Purkinje cell (primary cell): ENCODE results near the gene TLN1. TPM values are rescaled to one million over a fixed set of nuclear protein-coding genes. Genes with fewer than 3 reads are reported as not detected.

ENCODE experiments used
- polyA plus RNA-seq: library from polyadenylated mRNA; unstranded; fragments of >200 nt; fragmentation: Nextera tagmentation; gene quantifications from 2 replicates; pipeline ENCODE4 v1.2.1, GENCODE V29; 2014

The TLN1 gene
- 0.22 and 1.1 TPM in 2 replicates for polyA plus RNA-seq

DNA sequence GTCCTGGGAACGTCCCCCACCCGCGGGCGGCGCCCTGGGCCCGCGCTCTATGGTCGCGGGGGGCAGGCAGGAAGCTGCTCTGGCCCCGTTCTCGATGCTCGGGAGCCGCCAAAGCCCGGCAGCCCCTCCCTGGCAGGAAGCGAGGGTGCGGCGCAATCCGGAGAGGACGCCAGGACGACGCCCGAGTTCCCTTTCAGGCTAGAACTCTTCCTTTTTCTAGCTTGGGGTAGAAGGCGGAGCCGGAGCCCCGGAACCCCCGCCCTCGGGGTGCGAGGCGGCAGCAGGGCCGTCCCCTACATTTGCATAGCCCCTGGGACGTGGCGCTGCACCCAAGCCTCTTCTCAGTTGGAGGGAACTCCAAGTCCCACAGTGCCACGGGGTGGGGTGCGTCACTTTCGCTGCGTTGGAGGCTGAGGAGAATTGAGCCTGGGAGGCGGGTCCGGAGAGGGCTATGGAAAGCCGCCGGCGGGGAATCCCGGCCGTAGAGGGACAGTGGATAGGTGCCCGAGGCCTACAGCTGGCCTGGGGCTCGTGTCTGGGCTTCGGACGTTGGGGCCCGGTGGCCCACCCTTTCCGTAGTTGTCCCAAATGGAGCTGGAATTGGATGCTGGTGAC, at the start of gene TLN1, which contains the start of gene CREB3:
TLN1 (minus strand) TSS at position 11 of the 615 bp plus-strand sequence. CDS start 6,501 bp downstream, outside the sequence.
CREB3 (plus strand) TSS at position 482 of the 615 bp plus-strand sequence; CDS start at position 589, 107 bp downstream.

DNA sequence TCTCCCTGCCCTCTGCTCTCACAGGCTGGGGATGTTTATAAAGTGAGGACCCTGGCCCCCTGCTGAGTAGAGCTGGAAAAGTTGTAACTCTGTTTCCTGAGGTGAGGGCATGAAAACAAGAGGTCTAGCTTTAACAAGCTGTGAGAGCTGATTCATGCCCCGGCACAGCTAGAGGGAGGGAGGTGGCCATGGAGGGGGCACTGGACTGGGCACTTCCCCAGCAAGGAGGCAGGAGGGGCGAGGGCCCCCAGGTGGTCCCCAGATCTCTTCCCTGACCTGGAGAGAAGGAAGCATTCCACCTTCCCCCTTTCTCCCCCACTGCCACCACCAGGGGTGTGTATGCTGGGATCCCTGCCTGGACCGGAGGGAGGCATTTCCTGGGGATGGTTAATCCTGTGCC, 22.3 kb upstream of the TLN1 start, which contains the start of gene MSMP:
MSMP (minus strand) TSS at position 13 of the 400 bp plus-strand sequence. CDS start 147 bp downstream, outside the sequence.

DNA sequence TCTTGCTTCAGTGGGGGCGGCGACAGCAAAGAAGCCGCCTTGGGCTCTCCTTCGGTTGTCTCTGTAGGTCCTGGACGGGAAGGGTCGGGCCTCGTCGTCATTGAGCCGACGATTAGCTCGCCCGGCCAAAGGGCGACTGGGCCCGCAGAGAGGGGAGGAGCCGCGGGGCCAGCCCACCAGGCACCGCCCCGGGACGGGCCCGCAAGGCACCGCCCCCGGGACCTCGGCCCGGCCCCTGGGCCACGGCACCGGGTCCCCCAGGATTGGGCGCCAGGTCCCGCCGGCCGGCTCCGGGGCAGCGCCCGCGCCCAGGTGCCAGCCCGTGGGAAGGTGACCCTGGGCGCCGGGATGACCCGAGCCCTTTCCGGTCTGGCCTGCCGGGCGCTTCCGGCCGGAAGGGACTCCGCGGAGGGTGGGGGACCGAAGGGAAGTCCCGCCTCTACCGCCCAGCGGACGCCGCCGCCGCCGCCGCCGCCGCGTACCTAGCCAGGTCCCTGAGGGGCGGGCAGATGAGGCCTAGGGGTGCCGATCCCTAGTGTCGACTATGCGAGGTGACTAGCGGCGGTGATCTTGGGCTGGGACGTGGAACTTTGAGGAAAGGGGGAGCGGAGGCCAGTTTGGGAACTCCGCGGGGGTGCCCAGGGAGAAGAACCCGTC, 17.0 kb upstream of the TLN1 start, which contains the start of the genes GBA2 and RGP1:
GBA2 (minus strand) TSS at position 371 of the 657 bp plus-strand sequence. CDS start 524 bp downstream, outside the sequence.
RGP1 (plus strand) TSS at position 430 of the 657 bp plus-strand sequence. CDS start 469 bp downstream, outside the sequence.

DNA sequence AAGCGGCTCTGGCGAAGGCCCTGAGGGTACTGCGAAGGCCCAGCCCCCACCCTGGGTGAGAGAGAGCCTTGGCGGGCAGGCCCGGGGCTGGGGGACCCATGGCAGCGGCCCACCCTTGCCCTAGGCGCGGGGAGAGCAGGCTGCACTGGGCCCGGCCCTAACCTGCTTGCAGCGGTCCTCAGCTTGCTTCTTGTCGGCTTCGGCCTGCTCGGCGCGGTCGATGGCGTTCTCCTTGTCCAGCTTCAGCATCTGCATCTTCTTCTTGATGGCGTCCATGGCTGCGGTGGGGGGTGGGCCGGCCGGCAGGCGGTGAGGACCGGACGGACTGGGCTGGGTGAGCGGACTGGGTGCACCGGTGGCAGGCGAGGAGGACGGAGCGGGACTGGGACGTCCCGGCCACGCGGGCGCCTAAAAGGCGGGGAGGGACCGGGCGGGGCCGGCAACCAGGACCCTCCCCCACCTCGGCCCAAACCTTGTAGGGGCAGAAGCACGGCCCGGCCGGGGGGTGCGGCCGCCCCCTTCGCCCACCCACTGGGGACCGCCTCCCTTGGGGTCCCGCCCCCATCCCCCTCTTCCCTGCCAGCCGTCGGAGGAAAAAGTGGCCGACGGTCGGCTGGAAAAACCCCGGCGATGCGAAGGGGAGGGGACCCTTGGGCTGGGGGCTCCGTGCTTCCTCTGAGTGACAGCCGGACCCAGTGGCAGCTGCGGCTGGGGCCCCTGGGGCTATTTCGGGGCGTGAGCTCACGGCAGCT, 42.3 kb downstream of the TLN1 start, which contains the start of gene TPM2:
TPM2 (minus strand) TSS at position 384 of the 752 bp plus-strand sequence; CDS start at position 276, 108 bp downstream.

DNA sequence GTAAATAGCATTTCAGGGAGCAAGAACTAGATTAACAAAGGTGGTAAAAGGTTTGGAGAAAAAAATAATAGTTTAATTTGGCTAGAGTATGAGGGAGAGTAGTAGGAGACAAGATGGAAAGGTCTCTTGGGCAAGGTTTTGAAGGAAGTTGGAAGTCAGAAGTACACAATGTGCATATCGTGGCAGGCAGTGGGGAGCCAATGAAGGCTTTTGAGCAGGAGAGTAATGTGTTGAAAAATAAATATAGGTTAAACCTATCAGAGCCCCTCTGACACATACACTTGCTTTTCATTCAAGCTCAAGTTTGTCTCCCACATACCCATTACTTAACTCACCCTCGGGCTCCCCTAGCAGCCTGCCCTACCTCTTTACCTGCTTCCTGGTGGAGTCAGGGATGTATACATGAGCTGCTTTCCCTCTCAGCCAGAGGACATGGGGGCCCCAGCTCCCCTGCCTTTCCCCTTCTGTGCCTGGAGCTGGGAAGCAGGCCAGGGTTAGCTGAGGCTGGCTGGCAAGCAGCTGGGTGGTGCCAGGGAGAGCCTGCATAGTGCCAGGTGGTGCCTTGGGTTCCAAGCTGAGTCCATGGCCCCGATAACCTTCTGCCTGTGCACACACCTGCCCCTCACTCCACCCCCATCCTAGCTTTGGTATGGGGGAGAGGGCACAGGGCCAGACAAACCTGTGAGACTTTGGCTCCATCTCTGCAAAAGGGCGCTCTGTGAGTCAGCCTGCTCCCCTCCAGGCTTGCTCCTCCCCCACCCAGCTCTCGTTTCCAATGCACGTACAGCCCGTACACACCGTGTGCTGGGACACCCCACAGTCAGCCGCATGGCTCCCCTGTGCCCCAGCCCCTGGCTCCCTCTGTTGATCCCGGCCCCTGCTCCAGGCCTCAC, 58.6 kb downstream of the TLN1 start, which contains the start of gene CA9:
CA9 (plus strand) TSS at position 797 of the 893 bp plus-strand sequence; CDS start at position 829, 32 bp downstream.

DNA sequence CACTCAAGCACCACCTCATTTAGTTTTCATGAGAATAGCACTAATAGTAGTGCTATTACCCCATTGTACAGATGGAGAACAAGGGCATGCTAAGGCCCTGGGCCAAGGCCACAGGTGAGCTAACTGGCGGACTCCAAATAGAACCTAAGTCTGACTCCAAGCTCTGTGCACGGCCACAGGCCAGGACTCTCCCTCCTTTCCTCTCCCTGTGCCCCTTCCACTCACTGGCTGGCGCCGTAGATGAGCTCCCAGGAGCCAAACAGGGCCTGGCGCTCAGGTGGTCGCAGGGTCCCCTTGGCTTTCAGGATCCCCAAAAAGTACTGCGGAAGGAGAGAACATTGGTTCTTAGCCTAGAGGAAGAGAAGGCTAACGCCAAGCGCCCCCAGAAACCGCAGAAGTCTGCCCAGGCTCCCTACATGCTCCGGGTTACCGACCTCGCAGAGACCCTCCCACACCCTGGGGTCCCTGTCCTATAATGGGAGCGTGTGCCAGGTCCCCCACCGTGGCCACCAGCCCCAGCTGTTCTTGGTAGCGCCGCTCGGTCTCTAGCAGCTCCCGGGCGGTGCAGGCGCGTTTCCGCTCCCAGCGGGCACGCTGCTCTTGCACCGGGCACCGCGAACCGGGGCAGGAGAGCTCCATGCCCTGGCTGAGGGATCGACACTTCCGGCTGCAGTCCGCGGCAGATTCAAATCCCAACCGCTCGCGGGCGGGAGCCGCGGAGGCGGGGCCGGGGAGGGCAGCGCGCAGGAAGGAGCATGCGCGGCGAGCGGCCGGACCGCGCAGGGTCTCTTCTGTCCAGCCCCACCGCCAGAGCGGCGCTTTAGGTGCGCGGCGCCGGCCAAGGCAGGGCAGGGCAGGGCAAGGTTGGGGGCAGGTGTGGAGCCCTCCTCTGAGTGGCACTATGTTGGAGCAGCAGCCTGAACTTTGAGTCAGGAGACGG, 67.2 kb downstream of the TLN1 start, which contains the start of gene ARHGEF39:
ARHGEF39 (minus strand) TSS at position 665 of the 940 bp plus-strand sequence; CDS start at position 639, 26 bp downstream.

GRCh38 chr9:35658137-35658967, 73.6 kb downstream of the TLN1 start, which contains the start of gene CCDC107:
Gene CCDC107 (plus strand): TSS chr9:35658292. CDS start chr9:35658380, 88 bp downstream.

GRCh38 chr9:35657546-35658136, 74.4 kb downstream of the TLN1 start, which contains the start of gene RMRP:
Gene RMRP (minus strand): TSS chr9:35658019.

DNA sequence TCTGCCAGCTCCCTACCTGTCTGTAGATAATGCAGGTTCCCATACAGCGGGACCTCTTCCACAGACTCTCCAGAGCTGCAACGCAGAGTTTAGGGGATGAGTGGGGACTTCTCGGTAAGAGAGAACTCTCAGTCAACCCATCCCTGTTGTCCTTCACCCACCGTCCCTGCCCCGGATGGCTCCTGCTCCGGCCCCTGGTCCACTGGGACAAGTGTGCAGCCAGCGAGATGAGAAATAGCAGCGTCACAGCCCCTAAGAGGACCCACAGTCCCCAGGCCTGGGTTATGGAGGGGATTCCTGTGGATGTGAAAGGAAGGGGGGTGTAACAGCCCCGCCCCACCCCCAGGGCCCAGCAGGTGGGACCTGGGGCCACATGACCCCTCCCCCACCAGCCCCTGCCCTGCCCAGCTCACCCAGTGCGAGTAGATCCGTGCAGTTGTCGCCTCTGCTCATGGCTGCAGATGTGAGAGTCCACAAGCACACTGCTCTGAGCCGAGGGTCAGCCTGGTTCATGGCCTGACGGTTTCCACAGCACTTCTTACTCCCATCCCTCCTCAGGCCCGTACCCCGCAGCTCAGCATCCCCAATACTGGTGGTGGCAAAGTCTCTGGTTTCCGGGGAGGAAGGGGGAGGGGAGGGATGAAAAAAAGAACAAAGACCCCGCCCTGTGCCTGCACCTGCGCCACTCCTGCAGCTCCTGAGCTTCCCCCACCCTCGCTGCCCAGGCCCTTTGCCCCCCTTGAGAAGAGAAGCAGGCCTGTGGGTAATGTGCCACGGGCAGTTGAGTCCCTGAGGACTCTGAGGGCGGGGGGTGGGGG, 81.4 kb downstream of the TLN1 start, which contains the start of gene SIT1:
SIT1 (minus strand) TSS at position 591 of the 818 bp plus-strand sequence; CDS start at position 513, 78 bp downstream.

Other genes with a start within 250 kb of the TLN1 start
- gene RUSC2, start 242.1 kb downstream of the TLN1 start, polyA plus RNA-seq = 2.2 and 3.3 TPM in 2 replicates
- 2.9 and 3.3 TPM in 2 replicates for gene TESK1, start 126.9 kb downstream of the TLN1 start, polyA plus RNA-seq
- not detected in 2 replicates for gene CD72, start 113.8 kb downstream of the TLN1 start, polyA plus RNA-seq
- not detected in 2 replicates for gene SIT1, start 81.3 kb downstream of the TLN1 start, polyA plus RNA-seq
- not detected in 2 replicates for gene RMRP, start 74.2 kb downstream of the TLN1 start, polyA plus RNA-seq
- gene CCDC107, start 73.9 kb downstream of the TLN1 start, polyA plus RNA-seq = 6.2 and 18.5 TPM in 2 replicates
- gene ARHGEF39, start 67.0 kb downstream of the TLN1 start, polyA plus RNA-seq = 0.21 TPM in 1 of 2 replicates, not detected in the other
- gene CA9, start 58.3 kb downstream of the TLN1 start, polyA plus RNA-seq = not detected in 2 replicates
- 11.3 and 17.9 TPM in 2 replicates for gene TPM2, start 42.3 kb downstream of the TLN1 start, polyA plus RNA-seq
- gene CREB3, start 471 bp upstream of the TLN1 start, polyA plus RNA-seq = 14.3 and 17.7 TPM in 2 replicates
- gene GBA2, start 17.0 kb upstream of the TLN1 start, polyA plus RNA-seq = 41.6 and 47.0 TPM in 2 replicates
- gene RGP1, start 17.1 kb upstream of the TLN1 start, polyA plus RNA-seq = 0.98 and 2.6 TPM in 2 replicates
- gene MSMP, start 22.1 kb upstream of the TLN1 start, polyA plus RNA-seq = 5.6 TPM in 1 of 2 replicates, not detected in the other
- gene NPR2, start 59.4 kb upstream of the TLN1 start, polyA plus RNA-seq = 13.5 and 29.0 TPM in 2 replicates
- gene SPAG8, start 80.1 kb upstream of the TLN1 start, polyA plus RNA-seq = 1.3 and 6.8 TPM in 2 replicates
- 14.5 and 34.4 TPM in 2 replicates for gene HINT2, start 82.8 kb upstream of the TLN1 start, polyA plus RNA-seq
- not detected in 2 replicates for gene FAM221B, start 96.5 kb upstream of the TLN1 start, polyA plus RNA-seq
- 7.1 and 9.0 TPM in 2 replicates for gene TMEM8B, start 97.0 kb upstream of the TLN1 start, polyA plus RNA-seq
- gene OR13J1, start 138.2 kb upstream of the TLN1 start, polyA plus RNA-seq = not detected in 2 replicates
- not detected in 2 replicates for gene HRCT1, start 174.0 kb upstream of the TLN1 start, polyA plus RNA-seq
- gene SPAAR, start 177.3 kb upstream of the TLN1 start, polyA plus RNA-seq = 0.42 and 0.52 TPM in 2 replicates
- not detected in 2 replicates for gene OR2S2, start 226.0 kb upstream of the TLN1 start, polyA plus RNA-seq